ENCODE measurements around the gene LLGL2.
A peak's percentile ranks its signal among the peaks of the same experiment; 100 is the strongest.
"Not testable (repeated sequence)": the region's sequence is repeated elsewhere in the genome, so short reads cannot be mapped to it uniquely, and the experiment has no call there.

The LLGL2 gene, protein sequence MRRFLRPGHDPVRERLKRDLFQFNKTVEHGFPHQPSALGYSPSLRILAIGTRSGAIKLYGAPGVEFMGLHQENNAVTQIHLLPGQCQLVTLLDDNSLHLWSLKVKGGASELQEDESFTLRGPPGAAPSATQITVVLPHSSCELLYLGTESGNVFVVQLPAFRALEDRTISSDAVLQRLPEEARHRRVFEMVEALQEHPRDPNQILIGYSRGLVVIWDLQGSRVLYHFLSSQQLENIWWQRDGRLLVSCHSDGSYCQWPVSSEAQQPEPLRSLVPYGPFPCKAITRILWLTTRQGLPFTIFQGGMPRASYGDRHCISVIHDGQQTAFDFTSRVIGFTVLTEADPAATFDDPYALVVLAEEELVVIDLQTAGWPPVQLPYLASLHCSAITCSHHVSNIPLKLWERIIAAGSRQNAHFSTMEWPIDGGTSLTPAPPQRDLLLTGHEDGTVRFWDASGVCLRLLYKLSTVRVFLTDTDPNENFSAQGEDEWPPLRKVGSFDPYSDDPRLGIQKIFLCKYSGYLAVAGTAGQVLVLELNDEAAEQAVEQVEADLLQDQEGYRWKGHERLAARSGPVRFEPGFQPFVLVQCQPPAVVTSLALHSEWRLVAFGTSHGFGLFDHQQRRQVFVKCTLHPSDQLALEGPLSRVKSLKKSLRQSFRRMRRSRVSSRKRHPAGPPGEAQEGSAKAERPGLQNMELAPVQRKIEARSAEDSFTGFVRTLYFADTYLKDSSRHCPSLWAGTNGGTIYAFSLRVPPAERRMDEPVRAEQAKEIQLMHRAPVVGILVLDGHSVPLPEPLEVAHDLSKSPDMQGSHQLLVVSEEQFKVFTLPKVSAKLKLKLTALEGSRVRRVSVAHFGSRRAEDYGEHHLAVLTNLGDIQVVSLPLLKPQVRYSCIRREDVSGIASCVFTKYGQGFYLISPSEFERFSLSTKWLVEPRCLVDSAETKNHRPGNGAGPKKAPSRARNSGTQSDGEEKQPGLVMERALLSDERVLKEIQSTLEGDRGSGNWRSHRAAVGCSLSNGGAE

DNA sequence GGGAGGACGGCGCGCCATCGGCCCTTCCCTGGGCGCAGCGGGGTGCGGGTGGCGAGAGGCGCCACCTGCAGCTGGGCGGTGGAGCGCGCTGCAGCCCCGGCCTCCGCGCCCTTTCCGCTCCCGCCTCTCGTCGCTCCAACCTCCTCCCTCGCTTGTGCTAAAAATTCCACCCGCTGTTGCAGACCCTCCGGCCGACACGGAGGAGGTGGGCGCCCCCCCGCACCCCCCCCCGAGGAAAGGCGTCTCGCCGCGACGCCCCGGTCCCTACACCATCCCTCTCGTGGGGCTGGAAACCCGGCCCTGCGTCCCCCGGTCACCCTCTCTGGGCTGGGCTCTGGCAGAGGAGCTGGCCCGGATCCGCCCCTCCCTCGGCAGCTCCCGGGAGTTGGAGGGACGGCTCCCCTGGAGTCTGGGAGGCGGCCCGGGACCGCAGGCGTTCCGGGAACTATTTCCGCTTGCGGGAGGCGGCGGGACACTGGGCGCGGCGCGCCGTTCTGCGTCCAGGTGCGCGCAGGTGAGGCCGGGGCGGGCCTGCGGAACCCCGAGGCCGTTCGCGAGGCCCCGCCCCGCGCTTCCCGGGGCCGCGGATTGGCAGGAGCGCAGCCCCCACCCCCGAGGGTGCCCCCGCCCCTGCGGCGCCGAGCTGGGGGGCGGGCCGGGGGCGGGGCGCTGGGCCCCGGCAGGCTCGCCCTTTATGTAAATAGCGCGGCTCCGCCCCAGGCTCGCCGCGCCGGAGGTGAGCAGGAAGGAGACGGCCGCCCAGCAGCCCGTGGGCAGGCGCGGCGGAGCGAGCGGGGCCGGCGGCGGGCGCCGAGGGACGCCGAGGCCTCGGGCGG lies at the start of gene LLGL2:
Gene LLGL2, plus strand, starts transcription at position 728 of the 836 bp plus-strand sequence. CDS start 17,730 bp downstream, outside the sequence.
- DNase-seq: peak; percentile 85

GRCh38 chr17:75475851-75476250 lies 49.6 kb upstream of the LLGL2 start:
- no peak for DNase-seq

- DNase-seq: no peak
Observed at GRCh38 chr17:75476271-75476671, 49.2 kb upstream of the LLGL2 start.

- DNase-seq: no peak
Observed at GRCh38 chr17:75476752-75477489, 48.6 kb upstream of the LLGL2 start.

DNA sequence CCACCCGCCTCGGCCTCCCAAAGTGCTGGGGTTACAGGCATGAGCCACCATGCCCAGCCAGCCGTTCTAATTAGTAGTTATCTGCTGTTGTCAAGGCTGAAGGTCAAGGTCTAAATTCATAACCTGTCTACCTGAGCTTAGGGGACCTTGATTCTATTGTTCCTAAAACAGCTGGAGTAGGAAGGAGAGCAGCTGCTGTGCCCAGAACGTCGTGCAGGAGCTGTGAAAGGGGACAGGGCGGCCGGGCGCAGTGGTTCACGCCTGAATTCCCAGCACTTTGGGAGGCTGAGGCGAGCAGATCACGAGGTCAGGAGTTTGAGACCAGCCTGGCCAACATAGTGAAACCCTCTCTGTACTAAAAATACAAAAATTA lies 48.0 kb upstream of the LLGL2 start:
- DNase-seq: not testable (repeated sequence)

GRCh38 chr17:75478508-75478907 lies 47.0 kb upstream of the LLGL2 start:
- DNase-seq: no peak

DNA sequence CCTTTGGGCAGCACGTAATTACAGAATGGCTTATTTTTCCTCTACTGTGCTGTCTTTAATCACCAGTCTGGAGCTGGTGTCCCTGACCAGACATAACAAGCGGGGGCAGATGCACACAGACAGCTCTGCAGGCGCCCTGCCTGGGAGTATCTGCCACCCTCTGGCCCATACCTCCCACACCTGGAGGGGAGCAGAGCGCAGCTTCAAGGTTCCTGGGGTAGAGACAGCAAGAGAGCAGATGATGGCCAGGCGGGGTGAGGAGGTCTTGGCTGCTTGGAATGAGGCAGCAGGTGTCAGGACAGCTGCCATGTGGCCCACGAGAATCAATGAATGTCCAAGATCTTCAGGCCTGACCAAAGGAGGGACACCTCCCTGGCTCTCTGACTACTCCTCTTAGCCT lies 45.2 kb upstream of the LLGL2 start:
- no peak for DNase-seq

GRCh38 chr17:75481194-75482068 lies 44.1 kb upstream of the LLGL2 start:
- DNase-seq: no peak

DNA sequence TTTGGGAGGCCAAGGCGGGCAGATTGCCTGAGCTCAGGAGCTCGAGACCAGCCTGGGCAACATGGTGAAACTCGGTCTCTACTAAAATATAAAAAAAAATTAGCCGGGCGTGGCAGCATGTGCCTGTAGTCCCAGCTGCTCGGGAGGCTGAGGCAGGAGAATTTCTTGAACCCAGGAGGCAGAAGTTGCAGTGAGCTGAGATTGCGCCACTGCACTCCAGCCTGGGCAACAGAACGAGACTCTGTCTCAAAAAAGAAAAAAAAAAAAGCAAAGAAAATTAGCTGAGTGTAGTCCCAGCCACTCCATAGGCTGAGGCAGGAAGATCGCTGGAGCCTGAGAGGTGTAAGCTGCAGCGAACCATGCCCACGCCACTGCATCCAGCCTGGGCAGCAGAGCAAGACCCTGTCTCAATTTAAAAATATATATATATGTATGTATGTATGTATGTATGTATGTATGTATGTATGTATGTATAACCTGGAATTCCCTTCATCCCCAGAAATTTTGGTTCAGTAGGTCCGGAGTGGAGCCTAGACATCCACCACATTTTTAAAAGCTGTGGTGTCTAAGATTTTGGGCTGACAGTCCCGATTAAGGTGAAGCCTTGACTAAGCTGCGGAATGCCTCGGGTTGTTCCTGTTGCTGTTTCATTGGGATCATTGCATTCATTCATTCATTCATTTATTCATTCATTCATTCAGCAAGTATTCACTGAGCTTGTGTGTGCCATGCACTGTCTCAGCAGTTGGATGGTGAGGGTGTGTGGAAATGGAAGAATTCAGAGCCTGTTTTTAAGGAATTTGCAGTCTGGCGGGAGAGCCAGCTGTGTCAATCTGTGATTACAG lies 43.2 kb upstream of the LLGL2 start:
- DNase-seq: no peak

DNA sequence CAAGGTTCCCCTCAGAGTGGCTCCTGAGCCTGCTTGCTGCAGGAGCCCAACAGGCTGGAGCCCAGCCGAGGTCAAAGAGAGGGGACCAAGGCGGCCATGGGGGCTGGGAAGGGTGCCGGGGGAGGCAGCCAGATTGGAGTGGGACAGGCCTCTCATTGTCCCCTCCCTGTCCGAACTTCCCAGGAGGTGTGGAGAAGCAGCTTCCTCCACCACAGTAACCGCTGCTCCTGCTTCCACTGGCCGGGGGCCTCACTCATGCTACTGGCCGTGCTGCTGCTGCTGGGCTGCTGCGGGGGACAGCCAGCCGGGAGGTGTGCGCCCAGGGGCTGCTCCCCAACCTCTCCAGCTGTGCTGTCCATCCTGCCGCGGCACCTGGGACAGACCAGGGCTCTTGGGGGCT lies 39.8 kb upstream of the LLGL2 start:
- DNase-seq: no peak

DNA sequence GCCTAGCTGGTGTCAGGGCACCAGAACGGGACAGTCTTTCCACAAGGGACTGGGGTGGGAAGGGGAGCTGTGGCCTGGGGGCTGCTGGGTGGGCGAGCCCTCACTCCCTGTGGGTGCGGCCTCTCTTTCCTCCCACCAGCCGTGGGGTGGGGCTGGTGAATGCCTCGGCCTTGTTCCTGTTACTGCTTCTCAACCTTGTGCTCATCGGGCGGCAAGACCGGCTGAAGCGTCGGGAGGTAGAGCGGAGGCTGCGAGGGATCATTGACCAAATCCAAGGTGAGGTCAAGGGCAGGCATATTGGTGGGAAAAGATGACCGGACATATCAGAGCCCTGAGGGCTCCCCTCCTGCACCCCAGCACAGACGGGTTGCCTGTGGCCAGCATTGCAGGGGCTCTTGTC lies 39.3 kb upstream of the LLGL2 start:
- no peak for DNase-seq

- no peak for DNase-seq
Observed at GRCh38 chr17:75486951-75487350, 38.5 kb upstream of the LLGL2 start.

GRCh38 chr17:75487351-75488070 lies 38.0 kb upstream of the LLGL2 start:
- DNase-seq: no peak

DNA sequence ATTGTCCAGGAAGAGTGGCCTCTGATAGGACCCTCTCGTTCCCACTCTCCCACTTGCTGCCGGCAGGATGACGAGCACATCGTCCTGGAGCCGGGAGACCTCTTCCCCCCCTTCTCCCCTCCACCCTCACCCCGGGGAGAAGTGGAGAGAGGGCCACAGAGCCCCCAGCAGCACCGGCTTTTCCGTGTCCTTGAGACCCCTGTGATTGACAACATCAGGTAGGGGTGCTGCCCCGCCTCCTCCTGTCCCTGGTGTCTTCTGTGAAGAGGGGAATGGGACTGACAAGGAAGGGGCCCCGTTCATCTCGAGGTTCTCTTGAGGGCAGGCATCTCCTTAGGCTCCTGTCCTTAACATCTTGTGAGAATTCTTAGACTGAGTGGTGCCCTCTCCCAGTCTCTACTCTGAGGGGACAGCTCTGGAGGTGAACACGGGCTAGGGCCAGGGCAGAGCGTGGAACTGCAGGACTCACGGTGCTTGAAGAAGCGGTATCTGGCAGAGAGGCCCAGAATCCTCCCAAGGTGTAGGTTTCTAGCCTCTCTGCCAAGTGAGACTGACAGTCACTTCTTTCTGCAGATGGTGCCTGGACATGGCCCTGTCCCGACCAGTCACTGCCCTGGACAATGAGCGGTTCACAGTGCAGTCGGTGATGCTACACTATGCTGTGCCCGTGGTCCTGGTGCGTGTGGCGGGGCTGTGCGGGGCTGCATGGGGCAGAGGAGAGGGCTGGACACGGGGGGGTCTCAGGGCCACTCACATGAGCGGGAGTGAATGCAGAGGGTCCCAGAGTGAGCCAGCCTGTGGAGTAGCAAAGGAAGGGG lies 36.6 kb upstream of the LLGL2 start:
- no peak for DNase-seq

- DNase-seq: no peak
Observed at GRCh38 chr17:75489511-75489955, 36.0 kb upstream of the LLGL2 start.

GRCh38 chr17:75490173-75490743 lies 35.2 kb upstream of the LLGL2 start:
- DNase-seq: no peak

DNA sequence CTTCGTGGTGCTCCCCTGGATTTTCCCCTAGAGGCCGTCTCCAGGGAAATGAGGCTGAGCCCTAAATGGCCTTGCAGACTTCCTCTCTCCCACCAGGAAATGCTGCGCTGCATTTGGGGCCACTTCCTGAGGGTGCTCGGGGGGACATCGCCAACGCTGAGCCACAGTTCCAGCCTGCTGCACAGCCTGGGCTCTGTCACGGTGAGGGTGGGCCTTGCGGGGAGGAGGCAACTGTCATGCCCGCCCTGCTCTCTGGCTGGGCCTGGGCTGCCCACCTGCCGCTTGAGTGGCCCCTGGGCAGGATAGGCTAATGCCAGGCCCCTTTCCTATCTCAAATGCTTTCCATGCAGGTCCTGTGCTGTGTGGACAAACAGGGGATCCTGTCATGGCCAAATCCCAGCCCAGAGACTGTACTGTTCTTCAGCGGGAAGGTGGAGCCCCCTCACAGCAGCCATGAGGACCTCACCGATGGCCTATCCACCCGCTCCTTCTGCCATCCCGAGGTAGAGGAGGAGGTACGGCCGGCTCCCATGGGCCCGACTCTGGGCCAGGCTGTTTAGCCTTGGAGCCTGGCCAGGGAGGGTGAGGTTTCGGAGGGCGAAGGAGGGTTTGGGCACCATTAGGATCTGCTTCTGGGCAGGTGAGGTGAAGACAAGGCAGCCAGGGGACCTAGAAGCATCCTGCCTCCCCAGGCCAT lies 34.4 kb upstream of the LLGL2 start:
- no peak for DNase-seq
